WTC11 (cell line): ENCODE results near the gene COX6B2. TPM values are rescaled to one million over a fixed set of nuclear protein-coding genes. Genes with fewer than 3 reads are reported as not detected.
A peak's percentile ranks its signal among the peaks of the same experiment; 100 is the strongest.

Source experiments
- ATAC-seq: fragments of 200-7000 bp; cut with Tn5 transposase; 2 replicates; pipeline ENCODE4 v1.10.0; 2021; ENCODE audit warnings: mild to moderate bottlenecking, moderate library complexity
- CTCF ChIA-PET: fragments of 300-600 bp; sonication (Branson Sonifier 250); formaldehyde crosslinking; loops from one replicate; lab custom pipeline; 2021; ENCODE audit warnings: antibody characterized with exemption; lab: Charles Lee
- POLR2A ChIA-PET: fragments of 350-600 bp; sonication (Branson Sonifier 250); formaldehyde crosslinking; loops from one replicate; lab custom pipeline; 2021; ENCODE audit warnings: antibody characterized with exemption; lab: Charles Lee
- DNase-seq: peaks from one replicate; pipeline ENCODE4 v3.0.0; 2021; ENCODE audit warnings: low spot score
- H3K27ac Mint-ChIP-seq: 2 replicates; pipeline ENCODE4 v1.8.0; 2021; ENCODE audit warnings: mixed read lengths
- H3K27me3 Mint-ChIP-seq: 2 replicates; pipeline ENCODE4 v1.8.0; 2021; ENCODE audit warnings: low read depth, mild to moderate bottlenecking, moderate library complexity, mixed read lengths
- H3K36me3 Mint-ChIP-seq: 2 replicates; pipeline ENCODE4 v1.8.0; 2021; ENCODE audit warnings: mixed read lengths
- H3K4me1 Mint-ChIP-seq: 2 replicates; pipeline ENCODE4 v1.8.0; 2022; ENCODE audit warnings: mixed read lengths
- H3K4me3 Mint-ChIP-seq: 2 replicates; pipeline ENCODE4 v1.8.0; 2021; ENCODE audit warnings: mild to moderate bottlenecking, moderate library complexity, mixed read lengths
- H3K9me3 Mint-ChIP-seq: 2 replicates; pipeline ENCODE4 v1.8.0; 2021; ENCODE audit warnings: mixed read lengths
- ATF1 ChIP-seq: sonication (generic); formaldehyde crosslinking; IDR thresholded peaks from 2 replicates; pipeline ENCODE4 v1.8.1; 2023; ENCODE audit warnings: mild to moderate bottlenecking, moderate library complexity, missing genetic modification reagents
- CREB1 ChIP-seq: sonication (generic); formaldehyde crosslinking; IDR thresholded peaks from 2 replicates; pipeline ENCODE4 v1.8.0; 2023; ENCODE audit warnings: mild to moderate bottlenecking, missing genetic modification reagents
- JAZF1 ChIP-seq: fragments of 250-450 bp; sonication (Bioruptor Pico); IDR thresholded peaks from 2 replicates; pipeline ENCODE4 v1.9.0; 2021; ENCODE audit warnings: moderate library complexity, mild to moderate bottlenecking, inconsistent platforms
- JUN ChIP-seq: sonication (generic); formaldehyde crosslinking; IDR thresholded peaks from 2 replicates; pipeline ENCODE4 v1.8.0; 2023; ENCODE audit warnings: mild to moderate bottlenecking, missing genetic modification reagents
- NR1H2 ChIP-seq: sonication (generic); formaldehyde crosslinking; IDR thresholded peaks from 2 replicates; pipeline ENCODE4 v1.9.0; 2021; ENCODE audit warnings: mild to moderate bottlenecking, moderate library complexity, missing genetic modification reagents
- NR3C1 ChIP-seq: sonication (generic); formaldehyde crosslinking; conservative IDR thresholded peaks from 2 replicates; pipeline ENCODE4 v1.8.1; 2023; ENCODE audit warnings: low read depth, mild to moderate bottlenecking, missing genetic modification reagents
- RELA ChIP-seq: sonication (generic); formaldehyde crosslinking; IDR thresholded peaks from 2 replicates; pipeline ENCODE4 v1.8.1; 2022; ENCODE audit warnings: missing genetic modification reagents, mild to moderate bottlenecking, borderline replicate concordance
- RORB ChIP-seq: fragments of 250-450 bp; sonication (Bioruptor Pico); IDR thresholded peaks from 2 replicates; pipeline ENCODE4 v1.9.0; 2021; ENCODE audit warnings: mild to moderate bottlenecking
- SP1 ChIP-seq: sonication (generic); formaldehyde crosslinking; conservative IDR thresholded peaks from 2 replicates; pipeline ENCODE4 v1.8.1; 2022; ENCODE audit warnings: missing genetic modification reagents
- TEAD4 ChIP-seq: sonication (generic); formaldehyde crosslinking; IDR thresholded peaks from 2 replicates; pipeline ENCODE4 v1.8.0; 2022; ENCODE audit warnings: mild to moderate bottlenecking, missing genetic modification reagents
- ZNF423 ChIP-seq: fragments of 250-450 bp; sonication (Bioruptor Pico); IDR thresholded peaks from 2 replicates; pipeline ENCODE4 v2.1.2; 2022; ENCODE audit warnings: mild to moderate bottlenecking, moderate library complexity
- ZNF671 ChIP-seq: fragments of 250-450 bp; sonication (Bioruptor Pico); IDR thresholded peaks from 2 replicates; pipeline ENCODE4 v1.8.0; 2021; ENCODE audit warnings: mild to moderate bottlenecking
- total RNA-seq: library from RNA; stranded (reverse); gene quantifications from 3 replicates; pipeline ENCODE4 v1.2.3, GENCODE V29; 2021
- TF ChIP-seq, protein P1 (sequence below): sonication (generic); formaldehyde crosslinking; IDR thresholded peaks from 2 replicates; pipeline ENCODE4 v1.8.1; 2022; ENCODE audit warnings: low read depth, mild to moderate bottlenecking, moderate library complexity, missing genetic modification reagents, borderline replicate concordance
- TF ChIP-seq, protein P2 (sequence below): sonication (generic); formaldehyde crosslinking; IDR thresholded peaks from 2 replicates; pipeline ENCODE4 v1.8.1; 2022; ENCODE audit warnings: mild to moderate bottlenecking, missing genetic modification reagents, moderate library complexity, borderline replicate concordance
- TF ChIP-seq, protein P3 (sequence below): sonication (generic); formaldehyde crosslinking; IDR thresholded peaks from 2 replicates; pipeline ENCODE4 v1.8.0; 2022; ENCODE audit warnings: missing genetic modification reagents

The COX6B2 gene
- total RNA-seq, 1 experiment from 2014 or later, result 4.3 TPM

DNA sequence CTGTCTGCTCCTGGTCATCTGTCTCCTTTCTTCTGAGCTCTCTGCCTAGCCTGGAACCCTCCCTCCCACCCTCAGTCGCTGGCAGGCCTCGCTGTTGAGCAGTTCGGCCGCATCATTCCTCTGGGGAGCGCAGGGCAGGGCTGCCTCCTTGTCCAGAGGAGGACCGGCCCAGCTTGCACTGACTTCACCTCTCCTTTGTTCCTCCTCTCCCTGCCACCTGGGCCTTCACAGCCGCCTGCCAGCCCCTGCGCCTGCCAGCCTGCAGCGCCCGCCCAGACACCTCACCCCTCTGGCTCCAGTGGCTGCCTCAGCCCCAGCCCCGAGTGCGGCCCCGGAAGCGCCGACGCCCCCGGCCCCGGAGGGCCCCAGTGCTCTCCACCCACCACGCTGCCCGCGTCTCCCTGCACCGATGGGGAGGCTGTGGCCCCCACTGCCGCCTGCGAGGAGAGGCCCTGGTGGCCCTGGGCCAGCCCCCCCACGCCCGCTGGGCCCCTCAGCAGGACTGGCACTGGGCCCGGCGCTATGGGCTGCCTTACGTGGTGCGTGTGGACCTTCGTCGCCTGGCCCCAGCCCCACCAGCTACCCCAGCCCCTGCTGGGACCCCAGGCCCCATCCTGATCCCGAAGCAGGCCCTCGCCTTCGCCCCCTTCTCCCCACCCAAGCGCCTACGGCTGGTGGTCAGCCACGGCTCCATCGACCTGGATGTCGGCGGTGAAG lies 7.6 kb downstream of the COX6B2 start:
- DNase-seq, result no peak
- ATAC-seq, result no peak
- TF ChIP-seq, protein P1, sequence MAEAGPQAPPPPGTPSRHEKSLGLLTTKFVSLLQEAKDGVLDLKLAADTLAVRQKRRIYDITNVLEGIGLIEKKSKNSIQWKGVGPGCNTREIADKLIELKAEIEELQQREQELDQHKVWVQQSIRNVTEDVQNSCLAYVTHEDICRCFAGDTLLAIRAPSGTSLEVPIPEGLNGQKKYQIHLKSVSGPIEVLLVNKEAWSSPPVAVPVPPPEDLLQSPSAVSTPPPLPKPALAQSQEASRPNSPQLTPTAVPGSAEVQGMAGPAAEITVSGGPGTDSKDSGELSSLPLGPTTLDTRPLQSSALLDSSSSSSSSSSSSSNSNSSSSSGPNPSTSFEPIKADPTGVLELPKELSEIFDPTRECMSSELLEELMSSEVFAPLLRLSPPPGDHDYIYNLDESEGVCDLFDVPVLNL (CRISPR knock-in tag), result no peak
- TF ChIP-seq NR1H2 (CRISPR knock-in tag) (no peak), JUN (CRISPR knock-in tag) (no peak), ZNF423 (CRISPR knock-in tag) (no peak), ATF1 (CRISPR knock-in tag) (no peak), TEAD4 (CRISPR knock-in tag) (no peak), JAZF1 (CRISPR knock-in tag) (no peak), RELA (CRISPR knock-in tag) (no peak), ZNF671 (CRISPR knock-in tag) (no peak), NR3C1 (CRISPR knock-in tag) (no peak)
- TF ChIP-seq, protein P2, sequence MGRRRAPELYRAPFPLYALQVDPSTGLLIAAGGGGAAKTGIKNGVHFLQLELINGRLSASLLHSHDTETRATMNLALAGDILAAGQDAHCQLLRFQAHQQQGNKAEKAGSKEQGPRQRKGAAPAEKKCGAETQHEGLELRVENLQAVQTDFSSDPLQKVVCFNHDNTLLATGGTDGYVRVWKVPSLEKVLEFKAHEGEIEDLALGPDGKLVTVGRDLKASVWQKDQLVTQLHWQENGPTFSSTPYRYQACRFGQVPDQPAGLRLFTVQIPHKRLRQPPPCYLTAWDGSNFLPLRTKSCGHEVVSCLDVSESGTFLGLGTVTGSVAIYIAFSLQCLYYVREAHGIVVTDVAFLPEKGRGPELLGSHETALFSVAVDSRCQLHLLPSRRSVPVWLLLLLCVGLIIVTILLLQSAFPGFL, result no peak

DNA sequence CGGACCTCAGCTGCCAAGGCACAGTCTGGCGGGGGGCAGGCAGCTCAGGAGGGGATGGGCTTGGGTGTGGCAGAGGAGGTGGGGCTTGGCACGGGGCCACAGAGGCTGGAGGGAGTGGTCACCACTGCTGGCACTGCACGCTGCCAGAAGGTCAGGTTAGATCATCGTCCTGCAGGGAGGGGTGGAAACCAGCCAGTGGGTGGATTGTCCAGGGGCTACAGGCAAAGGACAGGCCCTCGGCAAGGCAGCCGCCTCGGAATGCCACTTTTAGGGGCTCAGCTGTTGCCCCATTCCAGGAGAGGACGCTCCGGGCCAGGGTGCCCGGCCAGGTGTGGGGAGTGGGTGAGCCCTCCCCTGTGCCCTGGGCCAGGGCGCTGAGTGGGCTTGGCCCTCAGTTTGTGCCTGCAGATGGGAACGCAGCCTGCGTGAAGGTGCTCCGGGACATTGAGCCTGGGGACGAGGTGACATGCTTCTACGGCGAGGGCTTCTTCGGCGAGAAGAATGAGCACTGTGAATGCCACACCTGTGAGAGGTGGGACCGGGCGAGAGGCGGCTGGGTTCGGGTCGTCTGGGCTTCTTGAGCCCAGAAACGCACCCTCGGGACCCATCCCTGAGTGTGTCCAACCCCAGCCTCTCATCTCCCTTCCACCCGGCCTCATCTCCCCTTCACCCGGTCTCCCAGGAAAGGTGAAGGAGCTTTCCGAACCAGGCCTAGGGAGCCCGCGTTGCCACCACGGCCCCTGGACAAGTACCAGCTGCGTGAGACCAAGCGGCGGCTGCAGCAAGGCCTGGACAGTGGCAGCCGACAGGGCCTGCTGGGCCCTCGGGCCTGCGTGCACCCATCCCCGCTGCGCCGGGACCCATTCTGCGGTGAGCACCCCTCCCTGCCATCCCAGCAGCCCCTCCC lies 8.4 kb downstream of the COX6B2 start:
- no peak for DNase-seq
- TF ChIP-seq CREB1 (CRISPR knock-in tag) (no peak), RORB (CRISPR knock-in tag) (no peak)
- no peaks in the 10 kb centered on the region for H3K9me3 Mint-ChIP-seq
- peaks cover 47% of the 10 kb centered on the region for H3K4me1 Mint-ChIP-seq
- H3K27ac Mint-ChIP-seq, result peak overlapping the region; percentile 24; the same call in 1 of the 2 replicates
- peaks cover 28% of the 10 kb centered on the region for H3K36me3 Mint-ChIP-seq
- no peak overlapping the region for H3K4me3 Mint-ChIP-seq
- no peak for ATAC-seq
- ChIA-PET POLR2A (no interaction called here), CTCF (interaction anchor here (0.6 to 1.7 kb wide), 3 partner anchors 19 to 72 kb away, joined by 3 to 6 read pairs (median 3); no protein-coding TSS in a partner anchor)
- H3K27me3 Mint-ChIP-seq, result peaks cover 8% of the 10 kb centered on the region

More for the DNA sequence above, 7.6 kb downstream of the COX6B2 start:
- CTCF ChIA-PET, result interaction anchor here (1.0 to 3.4 kb wide), 3 partner anchors 8 to 71 kb away, joined by 3 to 30 read pairs (median 6); partner anchors contain the start of gene KMT5C
- H3K36me3 Mint-ChIP-seq, result peaks cover 22% of the 10 kb centered on the region
- H3K4me1 Mint-ChIP-seq, result peaks cover 47% of the 10 kb centered on the region
- H3K9me3 Mint-ChIP-seq, result no peaks in the 10 kb centered on the region
- H3K4me3 Mint-ChIP-seq, result no peak overlapping the region
- H3K27ac Mint-ChIP-seq, result no peak overlapping the region
- H3K27me3 Mint-ChIP-seq, result peaks cover 16% of the 10 kb centered on the region
- POLR2A ChIA-PET, result no interaction called here

DNA sequence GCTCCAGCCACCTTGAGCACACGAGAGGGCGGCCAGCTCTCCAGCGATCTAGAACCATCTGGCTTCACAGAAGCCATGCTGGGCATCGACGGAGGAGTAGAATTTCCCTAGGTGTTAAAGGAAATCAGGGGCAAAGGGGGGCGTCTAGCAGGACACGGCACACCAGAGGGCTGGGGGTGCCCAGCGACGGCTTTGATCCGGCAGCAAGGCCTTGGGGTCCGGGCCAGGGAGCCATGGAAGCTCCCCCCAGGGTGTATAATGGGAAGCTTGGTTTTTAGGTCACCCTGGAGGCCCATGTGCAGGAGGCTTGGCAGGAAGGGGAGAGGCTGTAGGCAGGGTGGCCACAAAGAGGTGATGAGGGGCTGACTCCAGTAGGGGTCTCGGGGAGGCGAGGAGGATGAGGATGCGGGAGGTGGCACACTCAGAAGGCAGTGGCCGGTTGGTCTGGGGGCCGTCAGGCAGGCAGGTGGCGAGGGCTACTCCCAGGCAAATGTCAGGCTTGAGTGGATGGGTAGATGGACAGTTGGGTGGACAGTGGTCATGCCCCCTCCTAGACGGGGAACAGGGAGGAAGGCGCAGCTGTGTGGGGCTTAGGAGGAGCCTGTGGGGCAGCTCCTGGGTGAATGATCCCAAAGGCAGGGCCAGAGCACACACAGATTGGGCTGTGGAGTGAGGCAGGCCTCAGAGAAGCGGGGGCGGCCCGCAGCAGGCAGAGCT lies 9.3 kb downstream of the COX6B2 start:
- H3K9me3 Mint-ChIP-seq, result no peaks in the 10 kb centered on the region
- ATAC-seq, result no peak

More for the DNA sequence above, 9.3 kb downstream of the COX6B2 start:
- Mint-ChIP-seq H3K27ac (peak overlapping the region; percentile 84), H3K4me1 (peaks cover 41% of the 10 kb centered on the region), H3K36me3 (peaks cover 28% of the 10 kb centered on the region), H3K4me3 (no peak overlapping the region), H3K27me3 (no peaks in the 10 kb centered on the region; the same call in 1 of the 2 replicates)
- no peak for DNase-seq
- CTCF ChIA-PET, result interaction anchor here (0.5 to 1.7 kb wide), 4 partner anchors 31 to 73 kb away, joined by 3 to 6 read pairs (median 3); partner anchors contain the start of gene TMEM238
- POLR2A ChIA-PET, result no interaction called here
- no peak for TF ChIP-seq SP1 (CRISPR knock-in tag)
- TF ChIP-seq, protein P3, sequence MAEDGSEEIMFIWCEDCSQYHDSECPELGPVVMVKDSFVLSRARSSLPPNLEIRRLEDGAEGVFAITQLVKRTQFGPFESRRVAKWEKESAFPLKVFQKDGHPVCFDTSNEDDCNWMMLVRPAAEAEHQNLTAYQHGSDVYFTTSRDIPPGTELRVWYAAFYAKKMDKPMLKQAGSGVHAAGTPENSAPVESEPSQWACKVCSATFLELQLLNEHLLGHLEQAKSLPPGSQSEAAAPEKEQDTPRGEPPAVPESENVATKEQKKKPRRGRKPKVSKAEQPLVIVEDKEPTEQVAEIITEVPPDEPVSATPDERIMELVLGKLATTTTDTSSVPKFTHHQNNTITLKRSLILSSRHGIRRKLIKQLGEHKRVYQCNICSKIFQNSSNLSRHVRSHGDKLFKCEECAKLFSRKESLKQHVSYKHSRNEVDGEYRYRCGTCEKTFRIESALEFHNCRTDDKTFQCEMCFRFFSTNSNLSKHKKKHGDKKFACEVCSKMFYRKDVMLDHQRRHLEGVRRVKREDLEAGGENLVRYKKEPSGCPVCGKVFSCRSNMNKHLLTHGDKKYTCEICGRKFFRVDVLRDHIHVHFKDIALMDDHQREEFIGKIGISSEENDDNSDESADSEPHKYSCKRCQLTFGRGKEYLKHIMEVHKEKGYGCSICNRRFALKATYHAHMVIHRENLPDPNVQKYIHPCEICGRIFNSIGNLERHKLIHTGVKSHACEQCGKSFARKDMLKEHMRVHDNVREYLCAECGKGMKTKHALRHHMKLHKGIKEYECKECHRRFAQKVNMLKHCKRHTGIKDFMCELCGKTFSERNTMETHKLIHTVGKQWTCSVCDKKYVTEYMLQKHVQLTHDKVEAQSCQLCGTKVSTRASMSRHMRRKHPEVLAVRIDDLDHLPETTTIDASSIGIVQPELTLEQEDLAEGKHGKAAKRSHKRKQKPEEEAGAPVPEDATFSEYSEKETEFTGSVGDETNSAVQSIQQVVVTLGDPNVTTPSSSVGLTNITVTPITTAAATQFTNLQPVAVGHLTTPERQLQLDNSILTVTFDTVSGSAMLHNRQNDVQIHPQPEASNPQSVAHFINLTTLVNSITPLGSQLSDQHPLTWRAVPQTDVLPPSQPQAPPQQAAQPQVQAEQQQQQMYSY (CRISPR knock-in tag), result 0 out of 2 replicates have a peak, but pooled peaks have one; percentile 26
